GM12872 (cell line): ENCODE measurements around the gene STXBP5L.

Source experiments
- CTCF ChIP-seq: IDR thresholded peaks from 3 replicates; pipeline ENCODE4 v1.5.1; 2011; ENCODE audit warnings: low read depth, mild to moderate bottlenecking, low read length, moderate library complexity; ENCODE audit not compliant: insufficient read depth

Gene STXBP5L

DNA sequence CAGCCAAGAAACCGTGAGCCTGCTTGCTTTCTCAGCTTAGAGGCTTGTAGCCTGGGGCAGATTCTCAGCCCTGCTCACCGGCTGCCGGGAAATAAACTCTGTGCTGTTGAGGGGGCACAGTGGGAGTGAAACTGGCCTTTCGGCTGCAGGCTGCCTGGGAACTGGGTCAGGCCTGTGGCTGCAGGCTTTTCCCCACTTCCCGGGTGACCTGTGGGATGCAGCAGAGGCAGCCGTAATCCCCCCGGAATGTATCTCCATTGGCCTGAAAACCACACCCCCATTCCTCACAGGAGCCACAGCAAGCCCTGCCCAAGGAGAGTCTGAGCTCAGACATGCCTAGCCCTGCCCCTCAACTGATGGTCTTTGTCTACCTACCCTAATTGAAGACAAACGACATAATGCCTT lies 110.9 kb downstream of the STXBP5L start:
- TF ChIP-seq CTCF: no peak

- TF ChIP-seq CTCF: no peak
Observed at GRCh38 chr3:121063628-121064027, 155.6 kb downstream of the STXBP5L start.

- no peak for TF ChIP-seq CTCF
Observed at GRCh38 chr3:121064121-121064520, 156.1 kb downstream of the STXBP5L start.

- no peak for TF ChIP-seq CTCF
Observed at GRCh38 chr3:121072133-121072532, 164.1 kb downstream of the STXBP5L start.

GRCh38 chr3:121073011-121073410 lies 165.0 kb downstream of the STXBP5L start:
- no peak for TF ChIP-seq CTCF

DNA sequence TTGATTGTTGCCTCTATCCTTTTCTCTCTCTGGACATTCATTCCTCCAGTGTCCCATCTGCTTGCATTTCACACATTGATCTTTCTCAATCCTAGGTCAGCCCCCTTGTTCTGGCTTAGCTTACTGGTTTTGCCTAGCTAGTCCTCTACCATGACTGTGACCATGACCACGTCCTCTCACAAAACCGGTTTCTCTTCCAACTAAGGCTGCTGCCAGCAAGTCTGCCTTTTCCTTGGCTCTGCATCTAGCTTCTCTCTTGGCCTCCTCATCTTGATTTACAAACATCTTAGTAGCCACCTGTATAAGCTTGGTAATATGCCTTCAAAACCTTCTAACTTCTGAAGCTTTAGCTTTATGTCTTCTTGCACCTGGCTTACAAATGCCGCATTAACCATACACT lies 167.2 kb downstream of the STXBP5L start:
- no peak for TF ChIP-seq CTCF

- no peak for TF ChIP-seq CTCF
Observed at GRCh38 chr3:121096953-121097352, 188.9 kb downstream of the STXBP5L start.
